K562 (cell line): ENCODE results near the gene IRAG1. TPM values are rescaled to one million over a fixed set of nuclear protein-coding genes. Genes with fewer than 3 reads are reported as not detected.

Source experiments
- ATAC-seq: fragments of 200-7000 bp; cut with Tn5 transposase; 3 replicates; pipeline ENCODE4 v1.9.1; 2020; ENCODE audit warnings: moderate library complexity
- BruUV-seq: library from RNA; stranded (reverse); fragments of 400-500 nt; replicated peaks from 2 replicates; lab custom pipeline; 2021; lab: Mats Ljungman, UMichigan
- CTCF ChIA-PET: fragments of 300-600 bp; formaldehyde crosslinking; extraction: SDS; loops from one replicate; lab custom pipeline; 2021; ENCODE audit warnings: low intra/inter-chr PET ratio; lab: Yijun Ruan, JAX
- POLR2A ChIA-PET: fragments of 300-600, 350-650 bp; sonication (Branson Sonifier 250); formaldehyde crosslinking; extraction: SDS; loops from one replicate; lab custom pipeline; 2021; ENCODE audit warnings: antibody characterized with exemption, inconsistent platforms; lab: Yijun Ruan, JAX
- DNase-seq, 4 experiments: peaks; one replicate each; pipeline versions ENCODE4 v3.0.0 to v3.0.0-alpha.2; 2011 to 2018; ENCODE audit warnings: low spot score in 3 of 4, mixed read lengths in 3 of 4; ENCODE audit errors: extremely low read depth in 1 of 4
- FAIRE-seq: peaks from 2 replicates; lab custom pipeline; 2011; peaks lifted over from hg19 to GRCh38; lab: Jason Lieb, UNC
- H2AFZ ChIP-seq: 2 replicates; pipeline ENCODE4 v1.6.0; 2011; ENCODE audit warnings: low read depth, low read length, control low read depth, inconsistent platforms
- H3K27ac ChIP-seq: fragments of 200-600 bp; 3 replicates; pipeline ENCODE4 v1.8.0; 2011; ENCODE audit warnings: low read depth, mild to moderate bottlenecking, control low read depth, inconsistent platforms, low read length, moderate library complexity, mixed read lengths; ENCODE audit errors: extremely low read depth
- H3K27me3 ChIP-seq, 2 experiments: fragments of 300-600 bp in 1 of 2; 2 replicates in 1 of 2; 3 replicates in 1 of 2; pipeline versions ENCODE4 v1.6.0 to v1.8.0; 2011; ENCODE audit warnings: inconsistent platforms in 2 of 2, low read length in 2 of 2, mild to moderate bottlenecking in 1 of 2, mixed read lengths in 1 of 2, moderate library complexity in 1 of 2; ENCODE audit not compliant: control insufficient read depth in 2 of 2, insufficient read depth in 2 of 2
- H3K36me3 ChIP-seq: fragments of 300-600 bp; 3 replicates; pipeline ENCODE4 v1.8.0; 2011; ENCODE audit warnings: mild to moderate bottlenecking, low read length, inconsistent platforms; ENCODE audit not compliant: control insufficient read depth, insufficient read depth
- H3K4me1 ChIP-seq, 2 experiments: fragments of 200-600 bp in 1 of 2; replicated peaks in 1 of 2; 2 replicates in 1 of 2; 3 replicates in 1 of 2; pipeline versions ENCODE4 v1.5.1 to v1.8.0; 2011; ENCODE audit warnings: inconsistent platforms in 2 of 2, low read length in 2 of 2, mild to moderate bottlenecking in 1 of 2, mixed read lengths in 1 of 2, moderate library complexity in 1 of 2; ENCODE audit not compliant: control insufficient read depth in 2 of 2, insufficient read depth in 2 of 2
- H3K4me2 ChIP-seq: 2 replicates; pipeline ENCODE4 v1.6.1; 2011; ENCODE audit warnings: low read length, control low read depth, inconsistent platforms, mixed read lengths; ENCODE audit not compliant: insufficient read depth
- H3K4me3 ChIP-seq: fragments of 200-600 bp; sonication (generic), shearing (Covaris generic); 2 replicates; pipeline ENCODE4 v1.5.1; 2016; ENCODE audit warnings: control low read depth, inconsistent platforms
- H3K79me2 ChIP-seq: fragments of 200-600 bp; 3 replicates; pipeline ENCODE4 v1.8.0; 2011; ENCODE audit warnings: low read length, inconsistent platforms; ENCODE audit not compliant: control insufficient read depth, insufficient read depth
- H3K9ac ChIP-seq, 2 experiments: 2 replicates each; pipeline versions ENCODE4 v1.6.0 to v1.6.1; 2011; ENCODE audit warnings: low read depth in 2 of 2, low read length in 2 of 2, control low read depth in 1 of 2, inconsistent platforms in 1 of 2, mild to moderate bottlenecking in 1 of 2, mixed read lengths in 1 of 2; ENCODE audit not compliant: insufficient read depth in 1 of 2
- H3K9me1 ChIP-seq: one replicate; pipeline ENCODE4 v1.6.0; 2011; ENCODE audit warnings: inconsistent platforms, mild to moderate bottlenecking, low read length, moderate library complexity; ENCODE audit not compliant: control insufficient read depth, insufficient read depth
- H3K9me3 ChIP-seq: replicated peaks from 2 replicates; pipeline ENCODE4 v1.5.1; 2011; ENCODE audit warnings: low read depth, low read length, inconsistent platforms; ENCODE audit not compliant: control insufficient read depth, insufficient read depth
- H4K20me1 ChIP-seq: replicated peaks from 2 replicates; pipeline ENCODE4 v1.6.1; 2011; ENCODE audit warnings: low read length, inconsistent platforms, mixed read lengths; ENCODE audit not compliant: control insufficient read depth, insufficient read depth
- C11orf30 ChIP-seq: fragments of 450-650 bp; IDR thresholded peaks from 2 replicates; pipeline ENCODE4 v1.6.1; 2016; ENCODE audit warnings: low read depth, mild to moderate bottlenecking
- KDM1A ChIP-seq, 2 experiments: fragments of 450-650 bp; IDR thresholded peaks; 2 replicates each; pipeline ENCODE4 v1.6.1; 2016; ENCODE audit warnings: mild to moderate bottlenecking in 2 of 2
- MAFG ChIP-seq: fragments of 450-650 bp; conservative IDR thresholded peaks from 2 replicates; pipeline ENCODE4 v1.6.1; 2016; ENCODE audit warnings: missing genetic modification characterization, missing compliant biosample characterization
- NFE2 ChIP-seq: IDR thresholded peaks from 2 replicates; pipeline ENCODE4 v1.6.1; 2014; ENCODE audit warnings: antibody characterized with exemption, low read depth
- NONO ChIP-seq, 2 experiments: fragments of 200-400 bp in 1 of 2; fragments of 450-650 bp in 1 of 2; formaldehyde crosslinking in 1 of 2; IDR thresholded peaks; 2 replicates each; pipeline ENCODE4 v1.6.1; 2017; ENCODE audit warnings: low read depth in 2 of 2, mild to moderate bottlenecking in 2 of 2, moderate library complexity in 2 of 2, low read length in 1 of 2
- WGBS: fragments of 100-300 bp; shearing (Covaris generic); methylation state at CpG from one replicate; pipeline ENCODE4 v1.1.6; 2016; ENCODE audit warnings: low coverage, mixed read lengths; ENCODE audit not compliant: insufficient coverage; ENCODE audit errors: missing lambda C conversion rate; 5-methylcytosine and 5-hydroxymethylcytosine counted together
- in situ Hi-C: fragments of 300-500 bp; cut with MboI; formaldehyde crosslinking; loops from 4 replicates; pipeline ENCODE4 v1.15.0; 2018; ENCODE audit warnings: inconsistent platforms, mixed read lengths
- intact Hi-C: fragments of 100-400 bp; cut with micrococcal nuclease; formaldehyde crosslinking; loops from 2 replicates; pipeline ENCODE4 v1.14.2; 2022
- polyA plus RNA-seq, 8 experiments: library from polyadenylated mRNA; depleted of rRNA in 4 of 8; stranded (reverse) in 5 of 8; unstranded in 3 of 8; fragments of >200 nt; fragmentation: Nextera tagmentation in 2 of 8; fragmentation: Illumina TruSeq in 1 of 8; extraction: Ambion mirVana in 2 of 8; extraction: Trizol in 1 of 8; gene quantifications; 2 replicates each; pipeline versions ENCODE4 v1.2.1 to v1.2.3, GENCODE V29; 2011 to 2014; ENCODE audit warnings: inconsistent platforms in 1 of 8, missing spikeins in 1 of 8
- total RNA-seq, 7 experiments: library from RNA; depleted of rRNA in 6 of 7; stranded (reverse); fragments of >200 nt in 6 of 7; fragmentation: Illumina TruSeq in 2 of 7; extraction: Trizol in 2 of 7; gene quantifications; 2 replicates each; pipeline versions ENCODE4 v1.2.1 to v1.2.3, GENCODE V29; 2011 to 2021; ENCODE audit warnings: low replicate concordance in 1 of 7

IRAG1 gene
- total and polyA plus RNA-seq, 9 of the 15 experiments (the other 6 are each of a cell fraction or from before 2014, with no cell fraction given), result 0.01 to 0.22 (median 0.09) TPM; not detected in 1

- Histone ChIP-seq H2AFZ (no peak overlapping the region), H3K36me3 (no peaks in the 10 kb centered on the region), H3K9ac (no peak overlapping the region), H3K27ac (no peak overlapping the region), H3K4me1 (peaks cover 14 to 17% of the 10 kb centered on the region in 2 experiments; a peak in 4 of 5 replicates), H3K9me1 (no peaks in the 10 kb centered on the region), H3K27me3 (no peaks in the 10 kb centered on the region), H4K20me1 (no peaks in the 10 kb centered on the region), H3K9me3 (no peaks in the 10 kb centered on the region), H3K4me3 (no peak overlapping the region), H3K4me2 (no peak overlapping the region), H3K79me2 (no peaks in the 10 kb centered on the region)
- no peak for FAIRE-seq
- CTCF ChIA-PET, result interaction anchor here (0.6 kb wide), 1 partner anchor 26 kb away, joined by 3 read pairs; no protein-coding TSS in a partner anchor
- no peak for ATAC-seq
- TF ChIP-seq NONO (IDR thresholded peaks at IDR 0.05; ENCODE audit: low read depth in 2 of 2, low read length in 1 of 2), result no peak
- TF ChIP-seq KDM1A (IDR thresholded peaks at IDR 0.05), result peak in 1 of 2 experiments; percentile 53; a peak in 2 of 4 replicates
- peak; percentile 32; the same call in 1 of the 2 replicates for TF ChIP-seq NFE2
- peak; percentile 25; the same call in 1 of the 2 replicates for TF ChIP-seq C11orf30
- TF ChIP-seq MAFG (tag), result peak; percentile 37; the same call in 1 of the 2 replicates
- 27% methylated on average over 5 of the region's 5 CpGs for WGBS
- BruUV-seq, result no TSS peak
- DNase-seq, result no peak
- in situ Hi-C loops, result no loop called here
- intact Hi-C loops, result no loop called here
- POLR2A ChIA-PET, result interaction anchor here (0.9 to 1.5 kb wide), 2 partner anchors 14 to 19 kb away, joined by 3 to 7 read pairs; no protein-coding TSS in a partner anchor
Measured at GRCh38 chr11:10709299-10710086, 15.9 kb upstream of the IRAG1 start.
